GM12878 (cell line): ENCODE measurements around the gene CATSPER4.

ENCODE experiments used
- ATF7 ChIP-seq: fragments of 450-650 bp; IDR thresholded peaks from 2 replicates; pipeline ENCODE4 v1.6.1; 2016; ENCODE audit warnings: low read depth, mild to moderate bottlenecking
- CTCF ChIP-seq, 3 experiments: IDR thresholded peaks in 2 of 3; conservative IDR thresholded peaks in 1 of 3; 2 replicates each; pipeline ENCODE4 v1.5.1; 2011; ENCODE audit warnings: low read depth in 3 of 3, low read length in 3 of 3, mild to moderate bottlenecking in 3 of 3, control low read depth in 2 of 3, moderate library complexity in 2 of 3, inconsistent platforms in 1 of 3, mixed read lengths in 1 of 3; ENCODE audit not compliant: control insufficient read depth in 2 of 3, insufficient read depth in 1 of 3; ENCODE audit errors: extremely low read depth in 1 of 3
- ELK1 ChIP-seq: IDR thresholded peaks from 2 replicates; pipeline ENCODE4 v1.6.1; 2012; ENCODE audit warnings: low read depth, low read length, improper control_type of control experiment
- EZH2 ChIP-seq: IDR thresholded peaks from 2 replicates; pipeline ENCODE4 v1.6.1; 2012; ENCODE audit warnings: low read depth, mild to moderate bottlenecking, control low read depth, inconsistent platforms, low read length, borderline replicate concordance; ENCODE audit not compliant: control insufficient read depth
- JUND ChIP-seq: IDR thresholded peaks from 2 replicates; pipeline ENCODE4 v1.6.1; 2012; ENCODE audit warnings: low read depth, mild to moderate bottlenecking, low read length, improper control_type of control experiment, moderate library complexity
- SMC3 ChIP-seq: IDR thresholded peaks from 2 replicates; pipeline ENCODE4 v1.6.1; 2011; ENCODE audit warnings: low read length, improper control_type of control experiment, borderline replicate concordance
- ZBTB11 ChIP-seq: fragments of 450-650 bp; formaldehyde crosslinking; IDR thresholded peaks from 2 replicates; pipeline ENCODE4 v1.5.0; 2022; ENCODE audit warnings: mild to moderate bottlenecking, missing genetic modification characterization
- TF ChIP-seq, protein P1 (sequence below): fragments of 450-650 bp; conservative IDR thresholded peaks from 2 replicates; pipeline ENCODE4 v1.6.1; 2017; ENCODE audit warnings: mild to moderate bottlenecking, moderate library complexity

GRCh38 chr1:26164036-26164860 lies 26.2 kb upstream of the CATSPER4 start:
- TF ChIP-seq CTCF (IDR thresholded peaks at IDR 0.05 in 2 of 3, conservative IDR thresholded peaks at IDR 0.05 in 1 of 3; ENCODE audit: control insufficient read depth in 2 of 3, extremely low read depth in 1 of 3, insufficient read depth in 1 of 3, low read depth in 3 of 3, low read length in 3 of 3) = peak; percentile 23 to 45 (median 23); a peak in 4 of 6 replicates
- TF ChIP-seq, protein P1, sequence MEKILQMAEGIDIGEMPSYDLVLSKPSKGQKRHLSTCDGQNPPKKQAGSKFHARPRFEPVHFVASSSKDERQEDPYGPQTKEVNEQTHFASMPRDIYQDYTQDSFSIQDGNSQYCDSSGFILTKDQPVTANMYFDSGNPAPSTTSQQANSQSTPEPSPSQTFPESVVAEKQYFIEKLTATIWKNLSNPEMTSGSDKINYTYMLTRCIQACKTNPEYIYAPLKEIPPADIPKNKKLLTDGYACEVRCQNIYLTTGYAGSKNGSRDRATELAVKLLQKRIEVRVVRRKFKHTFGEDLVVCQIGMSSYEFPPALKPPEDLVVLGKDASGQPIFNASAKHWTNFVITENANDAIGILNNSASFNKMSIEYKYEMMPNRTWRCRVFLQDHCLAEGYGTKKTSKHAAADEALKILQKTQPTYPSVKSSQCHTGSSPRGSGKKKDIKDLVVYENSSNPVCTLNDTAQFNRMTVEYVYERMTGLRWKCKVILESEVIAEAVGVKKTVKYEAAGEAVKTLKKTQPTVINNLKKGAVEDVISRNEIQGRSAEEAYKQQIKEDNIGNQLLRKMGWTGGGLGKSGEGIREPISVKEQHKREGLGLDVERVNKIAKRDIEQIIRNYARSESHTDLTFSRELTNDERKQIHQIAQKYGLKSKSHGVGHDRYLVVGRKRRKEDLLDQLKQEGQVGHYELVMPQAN = no peak
- TF ChIP-seq JUND = no peak
- no peak for TF ChIP-seq ELK1
- TF ChIP-seq EZH2 = no peak
- no peak for TF ChIP-seq SMC3
- TF ChIP-seq ZBTB11 (CRISPR knock-in tag) = no peak
- no peak for TF ChIP-seq ATF7
